ENCODE results near the gene JCHAIN. TPM values are rescaled to one million over a fixed set of nuclear protein-coding genes. Genes with fewer than 3 reads are reported as not detected.
"Not testable (repeated sequence)": the region's sequence is repeated elsewhere in the genome, so short reads cannot be mapped to it uniquely, and the experiment has no call there.

JCHAIN gene
- total RNA-seq, 1 experiment from 2014 or later: not detected

- peaks cover 12% of the 10 kb centered on the region for H3K27me3 Mint-ChIP-seq (ENCODE audit: insufficient read depth, unreplicated experiment)
- intact Hi-C loops (cut with micrococcal nuclease): loop anchor here (1.0 to 10.0 kb wide), 5 partner anchors 35 to 1061 kb away; partner anchors contain the start of gene UTP3
- H3K36me3 Mint-ChIP-seq (ENCODE audit: insufficient read depth, unreplicated experiment): no peaks in the 10 kb centered on the region
- no TSS peak for BruUV-seq (replicated peaks)
- H3K4me3 Mint-ChIP-seq (ENCODE audit: unreplicated experiment): no peak overlapping the region
- no peak overlapping the region for H3K27ac Mint-ChIP-seq (ENCODE audit: low read depth, unreplicated experiment)
- ChIA-PET CTCF (interaction anchor here (0.6 to 2.3 kb wide), 51 partner anchors 9 to 1067 kb away, joined by 3 to 21 read pairs (median 4); partner anchors contain the start of genes ENAM and JCHAIN), POLR2A (interaction anchor here (0.9 to 1.0 kb wide), 2 partner anchors 36 to 54 kb away, joined by 4 to 5 read pairs; partner anchors contain the start of gene UTP3)
- no peaks in the 10 kb centered on the region for H3K9me3 Mint-ChIP-seq (ENCODE audit: unreplicated experiment)
- DNase-seq (ENCODE audit: unreplicated experiment): peak; percentile 40
- peak; percentile 69 for TF ChIP-seq CTCF (IDR thresholded peaks at IDR 0.05; ENCODE audit: unreplicated experiment)
- H3K4me1 Mint-ChIP-seq (ENCODE audit: insufficient read depth, unreplicated experiment): no peaks in the 10 kb centered on the region
Measured at GRCh38 chr4:70651864-70652506, 14.3 kb downstream of the JCHAIN start.

- H3K36me3 Mint-ChIP-seq (ENCODE audit: insufficient read depth, unreplicated experiment); H3K4me1 Mint-ChIP-seq (ENCODE audit: insufficient read depth, unreplicated experiment); BruUV-seq (replicated peaks); DNase-seq (ENCODE audit: unreplicated experiment); H3K27ac Mint-ChIP-seq (ENCODE audit: low read depth, unreplicated experiment); H3K4me3 Mint-ChIP-seq (ENCODE audit: unreplicated experiment); POLR2A ChIA-PET; H3K9me3 Mint-ChIP-seq (ENCODE audit: unreplicated experiment): not testable (repeated sequence)
- CTCF ChIA-PET: interaction anchor here (0.9 to 2.3 kb wide), 14 partner anchors 8 to 1068 kb away, joined by 3 to 21 read pairs (median 6); no protein-coding TSS in a partner anchor
- peaks cover 11% of the 10 kb centered on the region for H3K27me3 Mint-ChIP-seq (ENCODE audit: insufficient read depth, unreplicated experiment)
- intact Hi-C loops (cut with micrococcal nuclease): loop anchor here (5.0 to 10.0 kb wide), 3 partner anchors 37 to 534 kb away; partner anchors contain the start of gene UTP3
Measured at GRCh38 chr4:70650741-70651140, 15.6 kb downstream of the JCHAIN start.

- ChIA-PET POLR2A (no interaction called here), CTCF (interaction anchor here (0.7 kb wide), 1 partner anchor 1478 kb away, joined by 3 read pairs; no protein-coding TSS in a partner anchor)
- DNase-seq (ENCODE audit: unreplicated experiment): no peak
- H3K4me3 Mint-ChIP-seq (ENCODE audit: unreplicated experiment): no peak overlapping the region
- no peaks in the 10 kb centered on the region for H3K9me3 Mint-ChIP-seq (ENCODE audit: unreplicated experiment)
- intact Hi-C loops (cut with micrococcal nuclease): no loop called here
- no peaks in the 10 kb centered on the region for H3K4me1 Mint-ChIP-seq (ENCODE audit: insufficient read depth, unreplicated experiment)
- H3K27me3 Mint-ChIP-seq (ENCODE audit: insufficient read depth, unreplicated experiment): no peaks in the 10 kb centered on the region
- BruUV-seq (replicated peaks): no TSS peak
- TF ChIP-seq CTCF (IDR thresholded peaks at IDR 0.05; ENCODE audit: unreplicated experiment): no peak
- no peaks in the 10 kb centered on the region for H3K36me3 Mint-ChIP-seq (ENCODE audit: insufficient read depth, unreplicated experiment)
- H3K27ac Mint-ChIP-seq (ENCODE audit: low read depth, unreplicated experiment): no peak overlapping the region
Measured at GRCh38 chr4:70640192-70640591, 26.1 kb downstream of the JCHAIN start.

- H3K9me3 Mint-ChIP-seq (ENCODE audit: unreplicated experiment): no peaks in the 10 kb centered on the region
- BruUV-seq (replicated peaks): no TSS peak
- no peak for TF ChIP-seq CTCF (IDR thresholded peaks at IDR 0.05; ENCODE audit: unreplicated experiment)
- no peak overlapping the region for H3K27ac Mint-ChIP-seq (ENCODE audit: low read depth, unreplicated experiment)
- CTCF ChIA-PET: interaction anchor here (0.6 to 1.7 kb wide), 2 partner anchors 15 to 122 kb away, joined by 3 to 5 read pairs; no protein-coding TSS in a partner anchor
- H3K4me1 Mint-ChIP-seq (ENCODE audit: insufficient read depth, unreplicated experiment): no peaks in the 10 kb centered on the region
- H3K27me3 Mint-ChIP-seq (ENCODE audit: insufficient read depth, unreplicated experiment): no peaks in the 10 kb centered on the region
- DNase-seq (ENCODE audit: unreplicated experiment): no peak
- intact Hi-C loops (cut with micrococcal nuclease): no loop called here
- no peak overlapping the region for H3K4me3 Mint-ChIP-seq (ENCODE audit: unreplicated experiment)
- POLR2A ChIA-PET: interaction anchor here (0.6 to 1.5 kb wide), 3 partner anchors 21 to 47 kb away, joined by 3 to 4 read pairs (median 3); partner anchors contain the start of gene JCHAIN
- H3K36me3 Mint-ChIP-seq (ENCODE audit: insufficient read depth, unreplicated experiment): no peaks in the 10 kb centered on the region
Measured at GRCh38 chr4:70637239-70637913, 28.9 kb downstream of the JCHAIN start.
